ENCODE data around the gene DPP6.

DPP6 gene

GRCh38 chr7:154287356-154287755 lies 235.2 kb downstream of the DPP6 start:
- no peak for TF ChIP-seq CTCF (IDR thresholded peaks at IDR 0.05)
- no peaks in the 10 kb centered on the region for H3K9me3 ChIP-seq
- no peak overlapping the region for H3K27ac ChIP-seq
- no peaks in the 10 kb centered on the region for H3K36me3 ChIP-seq
- no peaks in the 10 kb centered on the region for H3K4me1 ChIP-seq (ENCODE audit: control insufficient read depth in 1 of 2, insufficient read depth in 1 of 2, low read depth in 1 of 2, low read length in 1 of 2)
- no peaks in the 10 kb centered on the region for H3K27me3 ChIP-seq
- H3K4me3 ChIP-seq (ENCODE audit: low read depth in 1 of 2, low read length in 1 of 2): no peak overlapping the region

DNA sequence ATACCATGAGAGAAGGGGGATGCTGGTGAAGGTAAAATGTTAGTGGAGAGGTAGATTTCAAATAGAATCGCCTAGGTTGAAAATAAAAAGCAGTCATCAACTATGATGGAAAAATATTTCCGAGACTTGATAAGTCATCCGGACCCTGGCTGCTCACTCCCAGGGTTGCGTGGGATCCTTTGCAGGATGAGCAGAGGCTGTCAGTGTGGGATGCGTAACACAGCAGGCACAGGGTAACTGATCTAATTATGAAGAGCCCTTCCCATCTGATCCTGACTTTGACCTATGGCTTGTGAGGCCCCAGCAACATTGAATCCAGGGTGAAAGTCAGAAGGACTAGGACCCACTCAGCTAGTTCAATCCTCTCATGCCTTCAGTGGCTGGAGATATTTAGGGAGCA lies 236.9 kb downstream of the DPP6 start:
- no peak for TF ChIP-seq CTCF (IDR thresholded peaks at IDR 0.05)
- no peaks in the 10 kb centered on the region for H3K4me1 ChIP-seq (ENCODE audit: control insufficient read depth in 1 of 2, insufficient read depth in 1 of 2, low read depth in 1 of 2, low read length in 1 of 2)
- H3K27ac ChIP-seq: no peak overlapping the region
- no peaks in the 10 kb centered on the region for H3K27me3 ChIP-seq
- H3K4me3 ChIP-seq (ENCODE audit: low read depth in 1 of 2, low read length in 1 of 2): no peak overlapping the region
- H3K36me3 ChIP-seq: no peaks in the 10 kb centered on the region
- H3K9me3 ChIP-seq: no peaks in the 10 kb centered on the region

GRCh38 chr7:154296443-154296842 lies 244.2 kb downstream of the DPP6 start:
- Histone ChIP-seq H3K9me3 (no peaks in the 10 kb centered on the region), H3K27ac (no peak overlapping the region), H3K36me3 (no peaks in the 10 kb centered on the region), H3K4me3 (ENCODE audit: low read depth in 1 of 2, low read length in 1 of 2) (no peak overlapping the region), H3K4me1 (ENCODE audit: control insufficient read depth in 1 of 2, insufficient read depth in 1 of 2, low read depth in 1 of 2, low read length in 1 of 2) (no peaks in the 10 kb centered on the region), H3K27me3 (no peaks in the 10 kb centered on the region)
- TF ChIP-seq CTCF (IDR thresholded peaks at IDR 0.05): no peak

- Histone ChIP-seq H3K36me3 (no peaks in the 10 kb centered on the region), H3K9me3 (no peaks in the 10 kb centered on the region), H3K27ac (no peak overlapping the region), H3K4me3 (ENCODE audit: low read depth in 1 of 2, low read length in 1 of 2) (no peak overlapping the region), H3K27me3 (peaks cover 7% of the 10 kb centered on the region), H3K4me1 (ENCODE audit: control insufficient read depth in 1 of 2, insufficient read depth in 1 of 2, low read depth in 1 of 2, low read length in 1 of 2) (no peaks in the 10 kb centered on the region)
- no peak for TF ChIP-seq CTCF (IDR thresholded peaks at IDR 0.05)
Measured at GRCh38 chr7:154299736-154300135, 247.5 kb downstream of the DPP6 start.

DNA sequence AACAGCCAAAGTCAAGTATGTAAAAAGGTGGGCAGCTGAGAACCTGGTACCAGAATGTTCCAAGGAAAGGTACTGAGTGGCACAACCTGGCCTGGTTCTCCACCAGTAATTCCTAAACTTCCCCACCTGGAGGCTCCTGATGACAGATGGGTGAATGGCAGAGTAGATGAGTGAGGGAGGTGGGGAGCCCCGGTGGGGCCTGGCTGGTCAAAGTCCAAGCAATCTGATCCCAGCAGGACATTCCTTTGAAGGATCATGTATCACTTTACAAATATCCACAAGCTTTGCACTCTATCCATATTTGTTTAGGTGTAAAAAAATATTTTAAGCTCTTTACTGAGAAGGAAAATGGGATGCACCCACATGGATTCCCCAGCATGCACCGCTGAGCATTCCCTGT lies 250.2 kb downstream of the DPP6 start:
- TF ChIP-seq CTCF (IDR thresholded peaks at IDR 0.05): no peak
- Histone ChIP-seq H3K27me3 (peaks cover 17% of the 10 kb centered on the region), H3K27ac (no peak overlapping the region), H3K36me3 (no peaks in the 10 kb centered on the region), H3K9me3 (no peaks in the 10 kb centered on the region), H3K4me3 (ENCODE audit: low read depth in 1 of 2, low read length in 1 of 2) (no peak overlapping the region), H3K4me1 (ENCODE audit: control insufficient read depth in 1 of 2, insufficient read depth in 1 of 2, low read depth in 1 of 2, low read length in 1 of 2) (no peaks in the 10 kb centered on the region)

GRCh38 chr7:154304231-154304630 lies 252.0 kb downstream of the DPP6 start:
- peaks cover 17% of the 10 kb centered on the region for H3K27me3 ChIP-seq
- H3K4me1 ChIP-seq (ENCODE audit: control insufficient read depth in 1 of 2, insufficient read depth in 1 of 2, low read depth in 1 of 2, low read length in 1 of 2): no peaks in the 10 kb centered on the region
- no peaks in the 10 kb centered on the region for H3K9me3 ChIP-seq
- H3K36me3 ChIP-seq: no peaks in the 10 kb centered on the region
- no peak overlapping the region for H3K27ac ChIP-seq
- TF ChIP-seq CTCF (IDR thresholded peaks at IDR 0.05): no peak
- H3K4me3 ChIP-seq (ENCODE audit: low read depth in 1 of 2, low read length in 1 of 2): no peak overlapping the region

Measured in neutrophil (primary cell).